MM.1S (cell line): Measurements from ENCODE around the gene JAKMIP2.

Experiments used
- EZH2phosphoT487 ChIP-seq: fragments of 300-600 bp; sonication (generic); IDR thresholded peaks from 2 replicates; pipeline ENCODE4 v1.6.1; 2018; ENCODE audit warnings: antibody characterized with exemption, low read length
- TF ChIP-seq, protein P1 (sequence below): fragments of 300-600 bp; sonication (generic); IDR thresholded peaks from 2 replicates; pipeline ENCODE4 v1.5.1; 2016; ENCODE audit warnings: antibody characterized with exemption, low read length, mixed read lengths

DNA sequence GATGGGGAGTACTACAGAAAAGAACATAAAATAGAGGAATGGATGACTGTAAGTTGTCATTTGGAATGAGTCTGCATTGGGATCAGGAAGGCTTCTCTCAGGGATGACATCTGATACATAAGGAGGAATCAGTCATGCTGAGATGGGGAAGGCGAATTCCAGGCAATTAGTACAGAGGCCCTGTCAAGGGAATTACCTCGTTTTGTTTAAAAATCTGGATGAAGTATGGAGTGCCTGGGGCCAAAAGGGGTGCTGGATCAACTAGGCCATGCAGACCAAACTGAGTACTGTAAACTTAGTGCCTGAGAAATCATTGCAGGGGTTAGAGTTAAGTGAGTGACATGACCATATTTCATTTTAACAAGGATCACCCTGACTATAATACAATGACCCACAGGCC is 30.5 kb downstream of the JAKMIP2 start:
- TF ChIP-seq, protein P1, sequence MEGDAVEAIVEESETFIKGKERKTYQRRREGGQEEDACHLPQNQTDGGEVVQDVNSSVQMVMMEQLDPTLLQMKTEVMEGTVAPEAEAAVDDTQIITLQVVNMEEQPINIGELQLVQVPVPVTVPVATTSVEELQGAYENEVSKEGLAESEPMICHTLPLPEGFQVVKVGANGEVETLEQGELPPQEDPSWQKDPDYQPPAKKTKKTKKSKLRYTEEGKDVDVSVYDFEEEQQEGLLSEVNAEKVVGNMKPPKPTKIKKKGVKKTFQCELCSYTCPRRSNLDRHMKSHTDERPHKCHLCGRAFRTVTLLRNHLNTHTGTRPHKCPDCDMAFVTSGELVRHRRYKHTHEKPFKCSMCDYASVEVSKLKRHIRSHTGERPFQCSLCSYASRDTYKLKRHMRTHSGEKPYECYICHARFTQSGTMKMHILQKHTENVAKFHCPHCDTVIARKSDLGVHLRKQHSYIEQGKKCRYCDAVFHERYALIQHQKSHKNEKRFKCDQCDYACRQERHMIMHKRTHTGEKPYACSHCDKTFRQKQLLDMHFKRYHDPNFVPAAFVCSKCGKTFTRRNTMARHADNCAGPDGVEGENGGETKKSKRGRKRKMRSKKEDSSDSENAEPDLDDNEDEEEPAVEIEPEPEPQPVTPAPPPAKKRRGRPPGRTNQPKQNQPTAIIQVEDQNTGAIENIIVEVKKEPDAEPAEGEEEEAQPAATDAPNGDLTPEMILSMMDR, result no peak
- no peak for TF ChIP-seq EZH2phosphoT487
